Astrocyte (in vitro differentiated cells and primary cell): Measurements from ENCODE around the gene HNRNPU.

Source experiments
- CTCF ChIP-seq: IDR thresholded peaks from 2 replicates; pipeline ENCODE4 v1.5.1; 2011; ENCODE audit warnings: low read depth, mild to moderate bottlenecking, inconsistent platforms, low read length, moderate library complexity; ENCODE audit not compliant: insufficient read depth
- EZH2 ChIP-seq: IDR thresholded peaks from 2 replicates; pipeline ENCODE4 v1.6.1; 2012; ENCODE audit warnings: mild to moderate bottlenecking, low read length, inconsistent platforms; ENCODE audit not compliant: insufficient read depth

GRCh38 chr1:244837597-244838258 is 26.6 kb downstream of the HNRNPU start:
- TF ChIP-seq CTCF (no peak), EZH2 (no peak)
